Right lung (tissue), 10 donors: ENCODE measurements around the gene MYBPC1. TPM values are rescaled to one million over a fixed set of nuclear protein-coding genes. Genes with fewer than 3 reads are reported as not detected.
A peak's percentile ranks its signal among the peaks of the same experiment; 100 is the strongest.
"Not testable (repeated sequence)": the region's sequence is repeated elsewhere in the genome, so short reads cannot be mapped to it uniquely, and the experiment has no call there.

Experiments used
- DNase-seq, 2 donors: peaks; one replicate each; pipeline ENCODE4 v3.0.0-alpha.2; 2013
- long read RNA-seq, 8 donors: transcript quantifications; one replicate each; lab custom pipeline, GENCODE V29; 2026
- polyA plus RNA-seq, 5 donors: library from polyadenylated mRNA; unstranded; fragments of 120-200 nt; gene quantifications; one replicate each; pipeline versions ENCODE4 v1.2.1 to v1.2.3, GENCODE V29; 2013; ENCODE audit warnings: inconsistent platforms in 1 of 5, low replicate concordance in 1 of 5; ENCODE audit not compliant: insufficient read length in 5 of 5, insufficient read depth in 1 of 5

Gene MYBPC1, protein sequence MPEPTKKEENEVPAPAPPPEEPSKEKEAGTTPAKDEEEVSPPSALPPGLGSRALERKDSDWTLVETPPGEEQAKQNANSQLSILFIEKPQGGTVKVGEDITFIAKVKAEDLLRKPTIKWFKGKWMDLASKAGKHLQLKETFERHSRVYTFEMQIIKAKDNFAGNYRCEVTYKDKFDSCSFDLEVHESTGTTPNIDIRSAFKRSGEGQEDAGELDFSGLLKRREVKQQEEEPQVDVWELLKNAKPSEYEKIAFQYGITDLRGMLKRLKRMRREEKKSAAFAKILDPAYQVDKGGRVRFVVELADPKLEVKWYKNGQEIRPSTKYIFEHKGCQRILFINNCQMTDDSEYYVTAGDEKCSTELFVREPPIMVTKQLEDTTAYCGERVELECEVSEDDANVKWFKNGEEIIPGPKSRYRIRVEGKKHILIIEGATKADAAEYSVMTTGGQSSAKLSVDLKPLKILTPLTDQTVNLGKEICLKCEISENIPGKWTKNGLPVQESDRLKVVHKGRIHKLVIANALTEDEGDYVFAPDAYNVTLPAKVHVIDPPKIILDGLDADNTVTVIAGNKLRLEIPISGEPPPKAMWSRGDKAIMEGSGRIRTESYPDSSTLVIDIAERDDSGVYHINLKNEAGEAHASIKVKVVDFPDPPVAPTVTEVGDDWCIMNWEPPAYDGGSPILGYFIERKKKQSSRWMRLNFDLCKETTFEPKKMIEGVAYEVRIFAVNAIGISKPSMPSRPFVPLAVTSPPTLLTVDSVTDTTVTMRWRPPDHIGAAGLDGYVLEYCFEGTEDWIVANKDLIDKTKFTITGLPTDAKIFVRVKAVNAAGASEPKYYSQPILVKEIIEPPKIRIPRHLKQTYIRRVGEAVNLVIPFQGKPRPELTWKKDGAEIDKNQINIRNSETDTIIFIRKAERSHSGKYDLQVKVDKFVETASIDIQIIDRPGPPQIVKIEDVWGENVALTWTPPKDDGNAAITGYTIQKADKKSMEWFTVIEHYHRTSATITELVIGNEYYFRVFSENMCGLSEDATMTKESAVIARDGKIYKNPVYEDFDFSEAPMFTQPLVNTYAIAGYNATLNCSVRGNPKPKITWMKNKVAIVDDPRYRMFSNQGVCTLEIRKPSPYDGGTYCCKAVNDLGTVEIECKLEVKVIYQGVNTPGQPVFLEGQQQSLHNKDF
- polyA plus RNA-seq = 10 to 100 TPM in 1 of 5 donors, 1 to 10 TPM in 2, under 1 TPM in 1, not detected in 1; 0.49 to 84.2 (median 3.0) TPM
- long read RNA-seq, donor 1 = 0 reads
- long read RNA-seq, donor 2 = 0 reads
- long read RNA-seq, donor 3 = 0 reads
- long read RNA-seq, donor 4 = 0 reads
- long read RNA-seq, donor 5 = 0 reads
- long read RNA-seq, donor 6 = 0 reads
- long read RNA-seq, donor 7 = 0 reads
- long read RNA-seq, donor 8 = 0 reads

DNA sequence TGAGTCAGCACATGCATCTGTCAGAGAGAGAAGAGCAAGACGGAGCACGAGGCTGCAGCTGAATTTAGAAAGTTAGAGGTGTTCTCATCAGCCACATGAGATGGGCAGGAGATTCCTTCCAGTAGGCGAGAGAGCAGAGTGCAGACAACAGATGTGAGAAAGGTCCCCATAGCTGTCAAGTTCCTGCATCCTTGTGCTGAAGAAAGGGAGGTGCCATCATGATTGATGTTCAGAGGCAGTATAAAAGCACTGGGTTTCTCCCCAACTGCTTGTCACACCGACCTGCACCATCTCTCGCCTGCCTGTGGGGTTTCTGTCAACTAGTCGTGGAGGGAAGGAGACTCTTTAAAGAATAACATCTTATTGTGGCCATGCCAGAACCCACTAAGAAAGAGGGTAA lies at the start of gene MYBPC1:
Gene MYBPC1, plus strand, starts transcription at position 272 of the 400 bp plus-strand sequence. Its CDS starts 100 bp downstream, at position 372.
- no peak for DNase-seq

DNA sequence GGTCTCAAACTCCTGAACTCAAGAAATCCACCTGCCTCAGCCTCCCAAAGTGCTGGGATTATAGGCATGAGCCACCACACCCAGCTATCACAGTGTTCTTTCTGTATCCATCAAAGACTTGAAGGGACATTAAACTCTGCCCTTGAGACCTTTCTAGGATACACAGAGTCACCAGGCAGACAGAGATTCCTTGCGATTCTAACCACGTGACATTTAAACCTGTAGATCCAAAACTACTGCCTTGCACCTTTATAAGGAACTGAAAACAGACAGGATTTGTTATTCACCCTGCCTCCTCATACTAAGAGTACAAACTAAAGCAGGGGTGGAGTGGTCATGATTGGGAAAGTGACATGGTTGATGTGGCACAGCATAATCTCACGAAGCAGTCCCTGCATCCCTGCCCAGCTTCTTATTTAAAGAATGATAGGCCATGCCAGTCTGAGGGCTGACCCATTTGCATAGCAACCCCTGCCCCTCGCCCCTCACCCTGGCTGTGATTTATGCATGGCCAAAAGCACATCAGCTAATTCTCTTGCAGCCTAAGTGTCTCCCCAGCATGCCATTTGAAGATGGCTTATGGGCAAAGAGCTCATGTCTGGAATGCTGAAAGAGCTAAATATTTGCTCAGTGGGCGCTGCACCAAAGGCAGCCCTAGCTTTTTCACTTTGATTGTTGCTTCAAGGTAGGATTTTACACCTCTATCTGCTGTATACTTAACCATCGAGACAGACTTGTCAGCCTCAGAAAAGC lies 43.2 kb upstream of the MYBPC1 start:
- DNase-seq = no peak

DNA sequence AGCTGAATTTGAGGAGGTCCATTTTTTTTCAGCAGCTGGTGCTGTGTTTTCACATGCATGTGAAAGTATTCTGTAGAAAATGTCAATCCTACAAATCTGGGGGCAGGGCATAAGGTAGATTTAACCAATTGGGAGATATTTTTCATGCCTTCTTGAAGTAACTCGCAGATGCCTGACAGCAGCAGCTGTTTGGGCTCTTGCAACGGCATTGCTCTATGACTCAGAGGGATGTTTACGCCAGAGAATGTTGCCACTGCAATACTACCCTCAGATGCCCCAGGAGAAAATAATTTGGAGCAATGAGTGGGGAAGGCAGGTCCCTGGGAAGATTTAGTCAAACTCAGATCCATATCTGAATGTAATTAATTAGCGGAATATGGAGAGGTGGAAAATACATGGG lies 42.5 kb upstream of the MYBPC1 start:
- DNase-seq = peak; percentile 80 to 83

DNA sequence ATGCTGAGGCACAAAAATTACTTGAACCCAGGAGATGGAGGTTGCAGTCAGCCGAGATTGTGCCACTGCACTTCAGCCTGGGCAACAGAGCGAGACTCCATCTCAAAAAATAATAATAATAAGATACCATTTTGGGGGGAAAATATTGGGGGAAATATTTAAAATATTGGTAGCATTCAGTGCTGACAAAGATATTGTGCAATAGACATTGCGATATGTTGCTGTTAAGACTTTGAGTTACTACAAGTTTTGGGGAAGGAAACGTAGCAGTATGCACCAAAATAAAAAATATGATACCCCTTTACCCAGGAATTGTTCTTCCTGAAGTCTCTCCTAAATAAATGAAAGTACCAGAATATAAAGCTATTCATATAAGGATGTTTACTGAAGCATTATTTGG lies 37.7 kb upstream of the MYBPC1 start:
- no peak for DNase-seq

DNA sequence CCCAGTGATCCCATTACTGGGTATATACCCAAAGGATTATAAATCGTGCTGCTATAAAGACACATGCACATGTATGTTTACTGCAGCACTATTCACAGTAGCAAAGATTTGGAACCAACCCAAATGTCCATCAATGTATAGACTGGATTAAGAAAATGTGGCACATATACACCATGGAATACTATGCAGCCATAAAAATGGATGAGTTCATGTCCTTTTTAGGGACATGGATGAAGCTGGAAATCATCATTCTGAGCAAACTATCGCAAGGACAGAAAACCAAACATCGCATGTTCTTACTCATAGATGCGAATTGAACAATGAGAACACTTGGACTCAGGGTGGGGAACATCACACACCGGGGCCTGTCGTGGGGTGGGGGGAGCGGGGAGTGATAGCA lies 36.0 kb upstream of the MYBPC1 start:
- DNase-seq = not testable (repeated sequence)

DNA sequence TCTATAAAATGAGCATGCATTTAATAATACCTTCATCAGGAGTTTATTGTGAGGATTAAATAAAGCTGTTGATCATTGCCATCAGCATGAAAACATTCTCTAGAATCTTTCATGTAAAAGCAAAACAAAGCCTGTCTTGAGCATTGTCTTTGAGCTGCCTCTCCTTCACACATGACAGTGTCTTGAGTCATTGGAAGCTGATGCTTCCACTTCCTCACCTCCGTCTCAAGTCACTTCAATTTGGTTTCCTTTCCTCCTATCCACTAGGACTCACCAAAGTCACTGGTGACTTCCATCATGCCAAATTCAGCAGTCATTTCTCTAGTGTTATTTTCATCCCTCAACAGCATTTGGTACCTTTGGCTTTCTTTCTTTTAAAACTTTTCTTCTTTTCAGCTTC lies 31.6 kb upstream of the MYBPC1 start:
- DNase-seq = no peak

DNA sequence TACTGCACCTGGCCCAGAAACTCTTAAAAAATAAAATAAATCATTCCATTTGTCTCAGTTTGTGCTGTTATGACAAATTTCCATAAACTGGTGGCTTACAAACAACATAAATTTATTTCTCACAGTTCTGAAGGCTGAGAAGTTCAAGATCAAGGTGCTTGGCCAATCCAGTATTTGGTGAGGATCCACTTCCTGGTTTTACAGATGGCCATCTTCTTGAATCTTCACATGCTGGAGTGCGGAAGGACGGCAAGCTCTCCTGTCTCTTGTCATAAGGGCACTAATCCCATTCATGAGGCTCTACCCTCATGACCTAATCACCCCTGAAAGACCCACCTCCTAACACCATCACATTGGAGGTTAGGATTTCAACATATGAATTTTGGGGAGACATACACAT lies 29.9 kb upstream of the MYBPC1 start:
- no peak for DNase-seq

DNA sequence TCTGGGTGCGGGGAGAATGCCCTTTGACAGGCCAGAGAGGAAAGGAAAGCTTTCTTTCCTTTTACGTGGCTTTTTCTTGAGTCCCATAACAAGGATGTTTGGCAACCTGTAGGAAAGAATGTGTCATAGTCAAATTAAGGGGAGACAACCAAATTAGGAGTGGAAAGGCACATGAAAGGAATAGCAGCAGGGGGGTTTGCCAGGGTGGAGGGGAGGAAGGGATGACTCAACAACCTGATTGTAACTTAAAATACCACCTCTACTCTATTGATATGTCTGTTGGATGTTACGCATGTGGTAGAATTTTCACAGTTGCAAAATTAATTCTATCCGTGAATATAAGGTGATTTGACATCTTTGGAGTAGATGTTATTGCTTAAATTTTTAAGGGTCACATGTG lies 28.5 kb upstream of the MYBPC1 start:
- no peak for DNase-seq

DNA sequence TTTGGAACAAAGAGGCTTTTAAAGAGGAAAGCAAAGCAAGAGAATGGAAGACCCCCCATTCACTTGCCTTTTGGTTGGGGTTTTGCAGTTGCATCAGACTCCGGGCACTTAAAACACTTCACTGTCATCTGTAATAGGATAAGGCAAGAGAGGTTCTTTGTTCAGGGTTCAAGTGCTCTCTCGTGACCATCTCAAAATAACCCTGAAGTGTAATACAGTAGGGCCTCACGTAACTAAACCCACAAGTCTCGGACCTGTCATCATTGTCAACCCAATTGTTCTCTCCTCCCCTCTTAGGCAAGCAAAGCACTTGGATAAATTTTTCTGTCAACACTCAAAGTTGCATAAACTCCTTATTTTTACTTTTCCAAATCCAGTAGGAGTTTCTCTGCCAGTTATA lies 26.9 kb upstream of the MYBPC1 start:
- DNase-seq = no peak

DNA sequence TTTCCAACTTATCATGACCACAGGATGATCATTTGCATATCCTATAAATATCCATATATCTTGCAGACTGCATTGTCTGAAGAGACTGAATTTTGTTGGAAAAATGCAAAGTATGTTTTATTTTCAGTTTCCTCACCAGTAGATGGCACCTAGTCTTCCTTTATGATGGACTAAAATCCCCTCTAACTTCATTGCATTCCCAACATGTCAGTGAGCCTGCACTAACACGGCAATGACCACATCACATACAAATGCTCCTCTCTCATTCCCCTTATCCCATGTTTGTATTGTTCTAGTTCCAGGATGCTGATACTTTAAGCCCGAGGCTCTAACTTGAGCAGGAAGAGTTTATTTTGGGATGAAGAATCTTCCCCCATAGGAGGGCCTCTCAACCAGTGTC lies 24.7 kb upstream of the MYBPC1 start:
- peak in 1 of 2 donors; percentile 26 for DNase-seq

DNA sequence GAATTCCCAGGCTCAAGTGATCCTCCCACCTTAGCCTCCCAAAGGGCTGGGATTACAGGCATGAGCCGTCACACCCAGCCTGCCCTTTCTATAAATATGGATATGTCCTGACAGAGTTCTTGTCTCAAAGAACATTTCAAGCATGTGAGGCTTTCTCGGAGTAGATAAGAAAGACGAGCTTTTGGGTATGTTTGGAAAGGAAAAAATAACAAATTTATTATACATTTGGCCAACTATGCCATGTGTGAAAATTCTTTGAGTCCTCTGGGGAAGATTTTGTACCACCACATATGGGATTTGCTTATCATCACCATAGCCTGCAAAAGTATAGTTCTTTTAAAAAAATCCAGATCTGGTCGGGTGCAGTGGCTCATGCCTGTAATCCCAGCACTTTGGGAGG lies 23.7 kb upstream of the MYBPC1 start:
- DNase-seq = no peak

DNA sequence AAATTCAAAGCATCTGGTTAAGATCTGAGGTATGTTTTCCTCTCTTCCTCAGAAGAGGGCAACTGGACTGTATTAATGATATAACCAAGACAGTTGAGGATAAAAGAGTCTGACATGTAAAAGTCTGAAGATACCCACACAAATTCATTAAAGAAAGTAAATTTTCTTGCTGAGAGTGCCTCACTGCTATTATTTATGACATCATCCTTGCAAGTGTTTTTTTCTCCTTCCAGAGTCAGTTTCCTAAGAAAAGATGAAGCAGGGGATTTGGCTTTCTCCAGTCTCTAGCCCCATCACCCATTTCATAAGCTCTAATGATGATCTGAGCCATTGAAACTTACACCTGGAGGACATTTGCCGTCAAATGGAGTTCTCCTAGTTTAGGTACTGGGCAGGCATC lies 21.0 kb upstream of the MYBPC1 start:
- DNase-seq = no peak

DNA sequence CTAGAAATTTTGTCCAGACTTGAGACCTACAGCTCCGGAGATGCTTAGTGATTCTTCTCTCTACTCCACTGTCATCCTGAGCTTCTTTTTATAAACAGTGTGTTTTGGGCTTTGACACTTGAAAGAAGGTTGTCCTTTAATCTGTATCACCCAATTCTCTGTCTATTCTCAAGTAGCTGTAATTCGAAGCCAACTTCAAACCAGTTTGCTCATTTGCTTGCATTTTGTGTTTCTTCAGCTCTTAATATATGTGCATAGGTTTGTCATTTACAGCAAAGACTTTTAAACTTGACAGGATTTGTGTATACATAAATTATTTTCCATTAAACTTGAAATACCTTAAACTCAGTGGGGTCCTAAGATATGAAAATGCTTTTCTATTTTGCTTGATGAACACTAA lies 16.4 kb upstream of the MYBPC1 start:
- DNase-seq = no peak

DNA sequence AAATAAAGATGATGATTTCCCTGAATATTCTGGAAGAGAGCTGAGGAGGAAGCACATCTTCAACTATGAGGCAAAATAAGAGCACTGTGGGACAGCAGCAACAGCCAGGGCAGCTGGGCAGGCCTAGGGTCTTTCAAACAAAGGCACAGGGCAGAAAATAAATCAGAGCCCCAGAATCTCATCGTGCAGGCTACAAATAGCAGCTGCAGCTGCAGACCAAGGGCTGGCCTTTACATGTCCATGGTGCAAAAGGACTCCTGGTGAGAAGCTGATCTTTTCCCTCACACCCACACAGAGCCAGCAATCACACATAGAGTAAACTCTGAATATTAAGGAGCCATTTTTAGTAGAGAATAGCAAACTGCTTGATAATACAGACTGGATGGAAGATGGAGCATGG lies 13.6 kb upstream of the MYBPC1 start:
- no peak for DNase-seq

DNA sequence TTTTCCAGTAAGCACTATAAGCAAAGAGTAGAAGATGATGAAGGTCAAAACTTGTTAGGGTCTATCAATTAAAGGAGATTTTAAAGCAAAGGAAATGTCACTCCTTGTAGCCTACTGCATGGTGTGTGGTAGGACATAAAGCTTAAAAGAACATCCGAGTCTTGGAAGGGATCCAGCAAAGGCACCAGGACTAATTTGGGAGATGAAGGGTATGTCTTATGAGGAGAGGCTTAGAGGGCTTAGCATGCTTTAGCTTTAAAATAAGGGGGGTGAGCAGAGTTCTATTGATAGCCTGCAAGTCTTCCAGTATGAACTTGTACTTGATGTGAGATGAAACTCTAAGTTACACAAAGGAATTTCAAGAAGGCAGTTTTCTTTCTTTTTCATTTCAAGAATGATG lies 11.8 kb upstream of the MYBPC1 start:
- no peak for DNase-seq

DNA sequence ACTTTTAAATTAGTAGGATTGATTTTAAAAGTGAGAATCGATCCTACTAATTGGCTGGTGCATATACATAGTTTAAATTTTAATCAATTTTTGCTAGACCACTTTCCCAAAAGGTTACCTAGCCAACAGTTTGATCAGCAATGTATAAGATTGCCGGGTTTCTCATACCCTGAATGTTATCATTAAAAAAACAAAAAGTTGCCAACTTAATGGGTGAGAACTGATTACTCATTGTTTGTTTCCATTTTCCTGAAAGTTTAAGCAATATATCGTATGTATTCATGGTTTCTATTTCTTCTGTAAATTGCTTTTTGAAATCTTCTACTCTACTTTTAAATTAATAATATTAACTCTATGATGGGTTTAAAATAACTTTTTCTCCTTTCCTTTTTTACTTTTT lies 4.4 kb upstream of the MYBPC1 start:
- no peak for DNase-seq

DNA sequence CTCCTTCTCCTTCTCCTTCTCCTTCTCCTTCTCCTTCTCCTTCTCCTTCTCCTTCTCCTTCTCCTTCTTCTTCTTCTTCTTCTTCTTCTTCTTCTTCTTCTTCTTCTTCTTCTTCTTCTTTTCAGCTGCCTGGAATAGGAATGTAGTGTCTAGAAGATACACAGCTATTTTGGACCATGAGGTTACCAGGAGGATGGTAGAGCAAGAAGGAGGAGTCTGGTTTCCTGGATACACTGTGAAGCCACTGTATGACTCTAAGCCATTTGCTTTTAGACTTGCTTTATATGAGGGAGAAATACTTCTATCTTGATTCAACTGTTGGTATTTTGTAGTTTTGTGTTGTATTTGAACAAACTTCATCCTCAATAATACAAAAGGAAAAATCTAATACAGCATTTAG lies 3.0 kb upstream of the MYBPC1 start:
- DNase-seq = no peak

DNA sequence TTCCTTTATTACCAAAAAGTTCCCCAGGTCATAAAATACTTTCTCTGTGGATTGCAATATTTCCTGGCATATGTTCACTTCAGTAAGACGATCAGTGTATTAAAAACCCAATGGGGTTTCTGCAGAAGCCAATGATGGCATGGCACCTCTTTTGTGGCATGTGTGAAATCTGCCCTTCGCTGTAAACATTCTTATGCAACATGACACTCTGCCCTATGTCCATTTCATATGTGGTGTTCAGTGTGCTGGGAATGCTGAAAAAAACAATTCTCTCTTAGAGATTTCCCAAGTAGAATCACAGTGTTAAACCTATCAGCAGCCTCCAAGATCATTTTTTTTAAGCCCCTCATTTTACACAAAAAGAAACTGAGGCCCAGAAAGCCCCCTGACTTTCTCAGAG lies 2.3 kb upstream of the MYBPC1 start:
- DNase-seq = no peak

DNA sequence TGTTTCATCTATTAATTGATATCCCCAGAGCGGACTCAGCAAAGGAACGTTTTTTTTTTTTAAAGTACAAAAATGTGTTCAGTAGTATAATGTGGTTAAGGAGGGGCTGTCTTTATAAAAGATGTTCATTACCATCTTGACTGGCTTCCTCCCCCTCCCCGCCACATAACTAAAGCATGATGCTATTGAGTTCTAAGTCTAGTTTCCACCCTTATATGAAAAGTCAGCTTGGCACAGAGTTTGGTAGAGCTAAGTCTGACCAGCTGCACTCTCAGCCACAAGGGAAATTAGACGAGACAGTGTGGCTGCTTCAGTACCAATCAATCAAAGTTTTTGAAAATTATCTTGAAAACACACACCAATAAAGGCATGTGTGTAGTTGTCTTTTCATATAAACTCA lies 1.9 kb upstream of the MYBPC1 start:
- DNase-seq = no peak

DNA sequence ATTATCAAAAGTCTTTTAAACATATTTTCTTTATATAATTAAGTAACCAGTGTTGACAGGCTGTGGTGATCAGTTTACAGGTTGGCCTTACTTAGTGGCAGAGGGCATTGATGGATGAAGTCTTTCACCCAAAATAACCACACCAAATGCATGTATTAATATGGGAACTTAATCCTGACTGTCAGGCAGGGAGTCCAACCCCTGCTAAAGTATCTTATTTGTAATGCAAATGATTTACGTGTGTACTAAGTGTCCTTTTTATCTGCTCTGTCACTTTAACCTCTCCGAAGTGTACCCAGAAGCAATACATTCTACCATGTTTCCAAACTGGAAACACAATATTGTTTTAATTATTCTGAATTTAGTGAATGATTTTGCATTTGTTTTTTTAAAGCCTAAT lies 1.4 kb downstream of the MYBPC1 start:
- DNase-seq = no peak

DNA sequence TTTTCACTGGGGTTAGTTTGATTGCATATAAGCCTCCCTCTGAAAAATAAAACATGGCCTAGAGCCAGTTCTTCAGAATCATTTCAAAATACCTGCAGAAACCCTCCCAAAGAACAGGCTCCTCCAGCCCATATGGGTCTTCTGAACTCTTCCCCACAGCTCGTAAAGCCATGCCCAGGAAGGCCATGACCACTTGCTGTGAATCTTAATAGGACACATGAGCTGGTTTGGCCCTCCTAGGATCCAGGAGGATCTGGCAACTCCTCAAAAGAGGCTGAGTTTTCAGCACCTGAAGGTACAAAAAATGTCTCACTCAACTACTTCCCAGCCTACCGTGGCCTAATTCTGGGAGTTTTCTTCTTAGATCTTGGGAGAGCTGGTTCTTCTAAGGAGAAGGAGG lies 2.4 kb downstream of the MYBPC1 start:
- no peak for DNase-seq
